ENCODE measurements around the gene CEP55.

Gene CEP55

DNA sequence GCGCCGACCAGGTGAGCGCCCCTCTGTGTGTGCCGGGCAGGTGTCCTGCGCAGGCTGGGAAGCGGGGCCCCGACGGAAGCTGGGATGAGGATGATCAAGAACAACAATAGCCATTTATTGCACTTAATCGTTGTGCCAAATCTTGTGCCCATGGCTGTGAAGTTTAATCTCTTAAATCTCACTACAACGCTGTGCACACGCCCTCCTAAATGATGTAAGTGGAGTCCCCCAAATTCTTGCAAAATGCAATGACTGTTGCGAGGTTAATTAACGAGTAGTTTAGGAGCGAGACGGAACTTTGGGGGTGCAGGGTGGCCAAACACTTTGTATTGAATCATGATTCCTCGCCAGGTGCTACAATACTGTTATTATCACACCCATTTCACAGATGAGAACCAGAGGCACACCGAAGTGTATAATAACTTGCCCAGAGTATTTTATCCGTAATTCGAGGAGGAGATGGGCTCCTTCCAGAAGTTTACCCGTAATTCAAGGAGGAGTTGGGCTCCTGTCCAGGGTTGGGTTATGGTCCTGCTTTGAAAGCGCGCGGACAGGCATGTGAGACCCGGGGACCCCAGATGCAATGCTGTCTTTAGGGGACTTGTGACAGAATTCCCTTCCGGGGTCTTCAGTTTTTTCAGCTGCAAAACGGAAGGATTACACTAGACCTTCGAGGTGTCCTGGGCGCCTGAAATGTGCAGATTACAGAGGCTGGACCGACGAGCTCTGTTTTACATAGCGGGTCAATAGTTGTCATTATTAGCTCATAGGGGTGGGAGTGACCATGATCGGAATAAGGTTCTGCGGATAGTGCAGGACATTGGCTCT is 71.1 kb downstream of the CEP55 start:
- DNase-seq, result no peak

GRCh38 chr10:93568105-93568390 is 71.6 kb downstream of the CEP55 start:
- DNase-seq, result no peak

- DNase-seq, result no peak
Observed at GRCh38 chr10:93570383-93570782, 74.0 kb downstream of the CEP55 start.

GRCh38 chr10:93572606-93573005 is 76.2 kb downstream of the CEP55 start:
- no peak for DNase-seq

DNA sequence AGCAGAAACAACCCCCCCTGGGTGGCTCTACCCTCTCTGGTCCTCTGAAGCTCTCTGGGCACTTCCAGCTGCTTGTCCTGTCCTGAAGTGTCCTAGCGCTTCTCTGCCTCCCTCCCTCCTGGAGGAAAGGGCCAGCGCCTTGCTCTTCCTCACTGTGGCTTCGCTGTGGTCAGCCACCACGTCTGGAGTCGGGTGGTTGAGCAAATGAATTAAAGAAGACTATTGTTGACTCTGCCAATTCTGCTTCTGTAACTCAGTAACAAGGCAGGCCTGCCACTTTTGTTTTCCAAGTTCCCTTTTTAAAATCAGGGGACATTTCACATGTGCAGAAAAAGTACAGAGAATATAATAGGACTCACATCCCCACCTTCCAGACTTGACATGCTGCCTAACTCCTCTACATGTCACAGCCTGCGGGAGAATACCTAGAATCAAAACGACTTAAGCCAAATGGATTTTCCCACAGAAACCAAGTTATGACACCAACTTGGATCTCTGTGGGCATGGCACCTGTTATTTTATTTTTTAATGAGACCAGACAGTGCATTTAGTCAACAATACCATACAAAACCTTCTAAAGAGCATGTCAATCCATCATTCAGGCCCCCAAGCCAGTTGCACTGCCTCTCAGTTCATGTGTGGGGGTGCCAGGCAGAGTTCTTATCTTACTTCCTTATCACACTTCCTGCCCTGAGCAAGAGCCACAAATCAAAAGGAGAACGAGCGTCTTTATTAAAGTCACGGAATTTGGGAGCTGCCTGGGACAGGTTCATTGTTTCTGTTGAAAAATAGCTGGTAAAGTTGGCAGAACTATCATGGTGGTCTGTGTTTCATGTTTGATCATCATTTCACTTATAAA is 76.9 kb downstream of the CEP55 start:
- no peak for DNase-seq

DNA sequence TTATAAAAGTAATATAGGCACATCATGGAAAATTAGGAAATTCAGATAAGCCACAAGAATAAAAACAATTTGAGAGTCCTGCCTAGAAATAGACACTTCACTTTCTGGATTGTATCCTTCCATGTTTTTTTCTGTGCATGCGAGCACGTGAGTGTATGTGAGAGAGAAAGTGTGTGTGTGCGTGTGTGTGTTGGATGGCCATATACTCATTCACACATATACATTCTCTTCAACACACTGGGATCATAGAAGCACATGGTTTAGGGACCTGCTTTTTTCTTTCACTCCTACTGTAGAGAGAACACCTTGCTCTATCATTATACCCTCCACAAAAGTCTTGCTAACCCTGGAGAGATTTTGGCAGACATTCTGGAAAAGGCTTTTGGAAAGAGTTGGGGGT is 77.5 kb downstream of the CEP55 start:
- no peak for DNase-seq

DNA sequence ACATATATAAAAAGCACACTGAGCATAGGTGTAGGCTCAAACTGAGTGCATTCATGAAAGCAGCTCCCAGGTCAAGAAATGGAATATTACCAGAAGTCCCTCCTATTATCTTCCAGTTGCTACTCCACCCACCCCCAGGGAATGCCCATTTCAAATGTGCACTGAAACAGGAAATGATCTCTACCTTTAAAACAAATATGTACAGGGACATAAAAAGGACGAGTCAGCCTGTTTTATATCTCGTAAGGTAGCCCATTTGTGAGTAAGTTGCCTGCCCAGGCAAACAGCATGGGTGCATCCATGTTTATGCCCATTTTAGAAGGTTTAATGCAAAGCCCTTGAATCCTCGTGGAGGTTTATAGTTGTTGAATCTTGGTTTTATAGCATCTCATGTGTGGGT is 80.5 kb downstream of the CEP55 start:
- no peak for DNase-seq

GRCh38 chr10:93577565-93577964 is 81.2 kb downstream of the CEP55 start:
- no peak for DNase-seq
